Skeletal muscle satellite cell (primary cell): ENCODE data around the gene CELF2.
A peak's percentile ranks its signal among the peaks of the same experiment; 100 is the strongest.
"Not testable (repeated sequence)": the region's sequence is repeated elsewhere in the genome, so short reads cannot be mapped to it uniquely, and the experiment has no call there.

ENCODE experiments used
- H3K27me3 ChIP-seq: 2 replicates; pipeline ENCODE4 v1.7.0; 2013; ENCODE audit warnings: low read length; ENCODE audit not compliant: control insufficient read depth, insufficient read depth
- H3K36me3 ChIP-seq: 2 replicates; pipeline ENCODE4 v1.7.0; 2013; ENCODE audit warnings: mild to moderate bottlenecking, control low read depth, low read length; ENCODE audit not compliant: insufficient read depth
- H3K4me1 ChIP-seq: 2 replicates; pipeline ENCODE4 v1.7.0; 2013; ENCODE audit warnings: low read length; ENCODE audit not compliant: control insufficient read depth, insufficient read depth
- H3K4me2 ChIP-seq: 2 replicates; pipeline ENCODE4 v1.7.0; 2013; ENCODE audit warnings: mild to moderate bottlenecking, low read length
- H3K4me3 ChIP-seq: 2 replicates; pipeline ENCODE4 v1.7.0; 2013; ENCODE audit warnings: low read length
- H3K9ac ChIP-seq: 2 replicates; pipeline ENCODE4 v1.7.0; 2013; ENCODE audit warnings: mild to moderate bottlenecking, low read depth, low read length, moderate library complexity
- H3K9me3 ChIP-seq: replicated peaks from 2 replicates; pipeline ENCODE4 v1.7.0; 2013; ENCODE audit warnings: mild to moderate bottlenecking, control low read depth, low read length

Gene CELF2

DNA sequence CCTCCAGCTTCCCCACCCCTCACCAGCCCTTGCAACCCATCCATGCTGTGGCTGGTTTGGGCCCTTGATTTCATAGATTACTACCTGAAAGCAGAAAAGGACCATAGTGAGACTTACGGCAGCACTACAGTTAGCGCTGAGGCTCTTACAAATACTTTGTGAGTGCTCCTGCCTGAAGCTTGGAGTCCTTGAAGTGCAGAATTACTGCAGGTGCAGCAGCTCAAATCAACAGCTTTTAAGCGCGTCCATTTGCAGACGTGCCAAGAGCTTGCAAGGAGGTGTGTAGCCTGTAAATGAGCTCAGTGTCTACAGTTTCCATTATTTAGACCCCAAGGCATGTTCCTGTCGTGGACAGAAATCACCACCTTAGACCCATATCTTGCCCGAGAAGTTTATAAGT, 103.0 kb downstream of the CELF2 start:
- H3K4me2 ChIP-seq = no peak overlapping the region
- H3K4me3 ChIP-seq = no peak overlapping the region
- no peak overlapping the region for H3K9ac ChIP-seq
- H3K27me3 ChIP-seq = no peaks in the 10 kb centered on the region
- H3K36me3 ChIP-seq = no peaks in the 10 kb centered on the region
- H3K4me1 ChIP-seq = no peaks in the 10 kb centered on the region
- H3K9me3 ChIP-seq = no peaks in the 10 kb centered on the region

DNA sequence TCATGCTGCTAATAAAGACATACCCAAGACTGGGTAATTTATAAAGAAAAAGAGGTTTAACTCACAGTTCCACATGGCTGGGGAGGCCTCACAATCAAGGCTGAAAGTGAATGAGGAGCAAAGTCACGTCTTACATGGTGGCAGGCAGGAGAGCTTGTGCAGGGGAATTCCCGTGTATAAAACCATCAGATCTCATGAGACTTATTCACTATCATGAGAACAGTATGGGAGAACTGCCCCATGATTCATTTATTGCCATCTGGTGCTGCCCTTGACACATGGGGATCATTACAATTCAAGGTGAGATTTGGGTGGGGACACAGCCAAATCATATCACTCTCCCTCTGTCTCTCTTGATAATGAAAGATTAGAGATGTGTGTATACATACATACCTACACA, 106.2 kb downstream of the CELF2 start:
- not testable (repeated sequence) for H3K27me3 ChIP-seq, H3K4me3 ChIP-seq, H3K36me3 ChIP-seq, H3K9me3 ChIP-seq, H3K4me1 ChIP-seq, H3K9ac ChIP-seq, H3K4me2 ChIP-seq

DNA sequence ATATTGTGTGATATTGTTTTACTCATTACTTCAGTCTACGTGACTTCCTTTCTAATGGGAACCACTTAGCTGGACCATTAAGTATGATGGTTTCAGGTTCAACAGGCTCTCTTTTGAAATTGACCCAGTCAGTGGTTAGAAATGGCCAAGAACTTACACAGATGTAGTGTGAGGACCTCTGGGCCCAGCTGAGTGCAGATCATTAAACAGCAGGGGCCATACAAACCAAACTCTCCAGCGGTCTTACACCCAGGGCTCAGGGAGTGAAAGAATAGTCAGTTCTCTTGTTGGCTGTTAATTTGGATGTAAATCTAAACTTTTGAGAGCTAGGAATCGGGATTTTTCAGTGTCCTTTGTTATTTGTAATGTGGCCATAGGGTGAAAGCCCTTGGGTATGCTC, 107.3 kb downstream of the CELF2 start:
- Histone ChIP-seq H3K4me2 (no peak overlapping the region), H3K36me3 (no peaks in the 10 kb centered on the region), H3K9ac (no peak overlapping the region), H3K4me1 (no peaks in the 10 kb centered on the region), H3K27me3 (no peaks in the 10 kb centered on the region), H3K9me3 (no peaks in the 10 kb centered on the region), H3K4me3 (no peak overlapping the region)

DNA sequence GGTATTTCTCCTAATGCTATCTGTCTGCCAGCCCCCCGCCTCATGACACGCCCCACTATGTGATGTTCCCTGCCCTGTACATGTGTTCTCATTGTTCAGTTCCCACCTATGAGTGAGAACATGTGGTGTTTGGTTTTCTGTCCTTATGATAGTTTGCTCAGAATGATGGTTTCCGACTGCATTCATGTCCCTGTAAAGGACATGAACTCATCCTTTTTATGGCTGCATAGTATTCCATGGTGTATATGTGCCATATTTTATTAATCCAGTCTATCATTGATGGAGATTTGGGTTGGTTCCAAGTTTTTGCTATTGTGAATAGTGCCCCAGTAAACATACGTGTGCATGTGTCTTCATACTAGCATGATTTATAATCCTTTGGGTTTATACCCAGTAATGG, 109.3 kb downstream of the CELF2 start:
- not testable (repeated sequence) for H3K9me3 ChIP-seq, H3K4me1 ChIP-seq, H3K4me3 ChIP-seq

DNA sequence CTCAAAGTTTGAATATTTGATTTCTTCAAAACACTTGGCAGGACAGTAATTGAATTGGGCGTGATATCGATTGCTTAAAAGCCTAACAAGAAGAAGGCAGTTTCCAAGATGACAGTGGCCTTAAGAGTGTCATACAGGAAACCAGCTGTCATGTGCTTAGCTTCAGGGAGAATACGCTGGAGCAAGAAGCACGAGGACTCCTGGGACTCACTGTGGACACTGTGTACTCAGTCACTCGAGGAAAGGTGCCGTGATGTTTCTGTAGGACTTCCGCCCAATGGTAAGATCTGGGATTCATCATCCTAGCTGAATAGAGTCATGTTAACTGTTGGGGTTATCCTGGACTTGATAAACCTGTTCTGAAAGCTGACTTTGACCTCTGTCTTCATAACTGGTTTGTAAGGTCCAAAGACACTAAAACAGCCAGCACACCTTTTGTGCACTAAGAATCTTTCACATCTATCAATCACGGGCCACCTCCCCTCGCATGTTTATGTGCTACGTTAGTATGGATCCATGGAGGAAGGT, 113.5 kb downstream of the CELF2 start:
- Histone ChIP-seq H3K9me3 (no peaks in the 10 kb centered on the region), H3K4me2 (no peak overlapping the region), H3K4me1 (peaks cover 3% of the 10 kb centered on the region), H3K27me3 (no peaks in the 10 kb centered on the region), H3K36me3 (no peaks in the 10 kb centered on the region), H3K4me3 (no peak overlapping the region), H3K9ac (no peak overlapping the region)

More for the DNA sequence above, 109.3 kb downstream of the CELF2 start:
- H3K27me3 ChIP-seq, H3K9ac ChIP-seq, H3K4me2 ChIP-seq, H3K36me3 ChIP-seq: not testable (repeated sequence)

DNA sequence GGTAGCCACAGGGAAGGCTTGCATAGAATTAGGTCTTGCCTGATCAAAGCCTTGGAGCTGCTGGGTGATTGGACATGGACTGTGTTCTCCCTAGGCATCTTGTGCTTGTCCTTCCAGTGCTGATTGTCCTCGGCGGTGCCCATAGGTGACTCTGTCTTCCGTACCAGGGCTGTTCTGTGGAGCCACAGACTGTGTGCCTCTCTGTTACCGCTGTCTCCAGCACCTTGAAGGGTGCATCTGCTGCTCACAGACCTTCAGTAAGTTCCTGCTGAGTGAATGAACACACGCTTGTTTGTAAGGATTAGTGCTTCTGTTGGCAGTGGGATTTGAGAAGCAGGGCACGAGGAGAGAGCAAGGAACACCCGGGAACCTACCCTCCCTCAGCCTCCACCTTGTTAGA, 116.7 kb downstream of the CELF2 start:
- Histone ChIP-seq H3K9ac (no peak overlapping the region), H3K36me3 (no peaks in the 10 kb centered on the region), H3K4me2 (no peak overlapping the region), H3K9me3 (no peaks in the 10 kb centered on the region), H3K4me3 (no peak overlapping the region), H3K4me1 (peaks cover 7% of the 10 kb centered on the region), H3K27me3 (no peaks in the 10 kb centered on the region)

DNA sequence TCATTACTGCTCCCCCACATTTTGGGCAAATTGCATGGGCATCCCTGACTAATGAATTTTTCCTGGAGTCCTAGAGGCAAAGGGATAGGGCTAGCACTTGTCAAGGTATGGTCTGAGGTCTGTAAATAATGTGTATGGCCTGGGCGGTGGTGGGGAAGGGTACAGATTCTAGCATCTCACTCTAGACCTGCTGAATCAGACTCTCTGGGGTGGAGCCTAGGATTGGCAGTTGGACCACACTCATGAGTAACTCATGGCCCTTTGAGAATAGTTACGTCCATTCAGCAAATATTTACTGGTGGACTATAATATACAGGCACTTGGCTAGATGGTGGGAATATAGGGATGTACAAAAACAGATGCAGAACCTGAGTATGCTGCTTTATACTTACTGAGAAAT, 118.0 kb downstream of the CELF2 start:
- no peaks in the 10 kb centered on the region for H3K9me3 ChIP-seq
- H3K9ac ChIP-seq = no peak overlapping the region
- H3K36me3 ChIP-seq = no peaks in the 10 kb centered on the region
- H3K27me3 ChIP-seq = no peaks in the 10 kb centered on the region
- no peak overlapping the region for H3K4me3 ChIP-seq
- H3K4me2 ChIP-seq = no peak overlapping the region
- peaks cover 4% of the 10 kb centered on the region for H3K4me1 ChIP-seq

DNA sequence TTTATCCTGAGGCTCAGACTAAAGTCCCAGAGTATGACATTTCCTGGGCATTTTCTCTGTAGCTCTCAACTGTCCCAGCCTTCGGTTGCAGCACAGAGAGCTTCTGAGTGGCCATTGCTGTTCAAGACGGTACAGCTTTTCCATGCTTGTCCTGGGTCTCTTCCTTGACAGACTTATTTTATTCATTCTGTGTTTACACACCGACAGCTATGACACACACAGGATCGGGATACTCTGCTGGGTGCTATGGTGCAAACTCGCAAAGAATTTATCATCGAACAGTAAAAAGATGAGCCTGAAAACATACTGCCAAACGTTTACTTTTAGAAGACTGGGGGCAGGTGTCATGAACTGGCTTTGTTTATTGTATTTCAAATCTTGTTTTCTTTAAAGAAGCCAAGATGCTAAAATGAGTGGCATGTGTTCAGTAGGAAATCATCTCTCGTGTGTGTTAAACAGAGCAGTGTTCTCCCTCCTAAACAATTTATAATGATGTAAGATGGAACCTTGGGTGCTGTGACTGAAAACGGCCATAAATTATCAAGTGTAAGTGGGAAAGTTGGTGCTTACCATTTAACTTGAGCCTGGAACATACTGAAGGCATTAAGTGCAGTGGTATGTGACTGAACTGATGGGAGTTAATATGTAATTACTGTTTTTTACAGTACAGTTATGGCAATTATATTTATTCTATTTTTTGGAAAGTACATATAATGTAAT, 120.8 kb downstream of the CELF2 start:
- H3K36me3 ChIP-seq = no peaks in the 10 kb centered on the region
- H3K4me3 ChIP-seq = no peak overlapping the region
- H3K4me1 ChIP-seq = peaks cover 4% of the 10 kb centered on the region
- no peaks in the 10 kb centered on the region for H3K27me3 ChIP-seq
- no peaks in the 10 kb centered on the region for H3K9me3 ChIP-seq
- H3K4me2 ChIP-seq = peak overlapping the region; percentile 50
- H3K9ac ChIP-seq = no peak overlapping the region

DNA sequence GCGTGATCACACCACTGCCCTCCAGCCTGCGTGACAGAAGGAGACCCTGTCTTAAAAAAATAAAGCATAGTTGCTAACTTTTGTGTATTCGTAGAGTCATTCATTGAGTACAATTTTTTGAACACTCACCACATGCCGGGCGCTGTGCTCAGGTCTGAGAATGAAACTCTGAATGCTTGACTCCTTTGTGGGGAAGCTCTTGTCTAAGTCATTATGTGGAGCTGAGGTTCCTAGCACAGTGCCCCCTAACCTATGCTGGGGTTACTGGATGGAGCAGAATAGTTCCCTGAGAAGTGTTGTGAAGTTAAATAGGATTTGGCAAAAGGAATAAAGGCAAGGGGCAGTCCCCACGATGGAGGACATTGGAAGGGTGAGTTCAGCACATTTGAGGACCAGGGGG, 123.3 kb downstream of the CELF2 start:
- no peak overlapping the region for H3K4me2 ChIP-seq
- H3K27me3 ChIP-seq = no peaks in the 10 kb centered on the region
- no peaks in the 10 kb centered on the region for H3K36me3 ChIP-seq
- H3K4me1 ChIP-seq = peaks cover 4% of the 10 kb centered on the region
- no peak overlapping the region for H3K4me3 ChIP-seq
- no peak overlapping the region for H3K9ac ChIP-seq
- no peaks in the 10 kb centered on the region for H3K9me3 ChIP-seq

DNA sequence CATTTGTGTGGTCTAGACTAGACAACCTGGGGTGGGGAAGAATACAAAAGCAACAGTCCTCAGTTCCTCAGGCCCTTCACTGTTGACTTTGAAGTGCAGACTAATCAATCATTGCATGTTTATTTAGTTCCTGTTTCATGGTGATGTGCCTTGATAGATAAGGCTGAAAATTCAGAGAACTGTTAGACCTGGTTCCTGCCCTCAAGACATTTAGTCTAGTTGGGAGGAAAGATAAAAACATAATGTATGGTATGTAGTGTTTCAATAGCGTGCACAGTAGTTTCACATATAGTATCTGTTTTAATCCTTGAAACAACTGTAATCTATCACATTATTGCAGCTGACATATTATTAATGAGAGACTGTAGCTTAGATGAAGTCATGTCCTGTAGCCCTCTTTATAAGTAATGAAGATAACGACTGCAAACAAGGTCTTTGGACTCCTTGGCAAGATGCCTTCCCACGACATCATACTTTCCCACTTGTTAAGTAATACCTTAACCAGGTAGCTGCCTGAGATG, 124.0 kb downstream of the CELF2 start:
- no peak overlapping the region for H3K4me2 ChIP-seq
- no peaks in the 10 kb centered on the region for H3K9me3 ChIP-seq
- no peaks in the 10 kb centered on the region for H3K27me3 ChIP-seq
- H3K36me3 ChIP-seq = no peaks in the 10 kb centered on the region
- no peak overlapping the region for H3K9ac ChIP-seq
- H3K4me1 ChIP-seq = peaks cover 7% of the 10 kb centered on the region
- H3K4me3 ChIP-seq = no peak overlapping the region

DNA sequence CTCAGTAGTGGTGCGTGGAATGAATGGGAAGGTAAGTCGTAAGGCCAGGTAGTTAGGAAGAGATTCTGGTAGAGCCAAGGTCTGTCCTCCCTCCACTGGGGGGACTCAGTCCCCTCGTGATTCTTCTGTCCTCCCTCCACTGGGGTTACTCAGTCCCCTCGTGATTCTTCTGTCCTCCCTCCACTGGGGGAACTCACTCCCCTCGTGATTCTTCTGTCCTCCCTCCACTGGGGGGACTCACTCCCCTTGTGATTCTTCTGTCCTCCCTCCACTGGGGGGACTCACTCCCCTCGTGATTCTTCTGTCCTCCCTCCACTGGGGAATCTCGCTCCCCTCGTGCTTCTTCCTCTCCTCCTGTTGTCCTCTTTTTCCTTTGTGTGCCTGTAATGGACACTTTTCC, 125.1 kb downstream of the CELF2 start:
- H3K4me2 ChIP-seq = no peak overlapping the region
- no peaks in the 10 kb centered on the region for H3K9me3 ChIP-seq
- H3K4me1 ChIP-seq = peaks cover 12% of the 10 kb centered on the region
- H3K36me3 ChIP-seq = no peaks in the 10 kb centered on the region
- H3K9ac ChIP-seq = no peak overlapping the region
- no peaks in the 10 kb centered on the region for H3K27me3 ChIP-seq
- H3K4me3 ChIP-seq = no peak overlapping the region

DNA sequence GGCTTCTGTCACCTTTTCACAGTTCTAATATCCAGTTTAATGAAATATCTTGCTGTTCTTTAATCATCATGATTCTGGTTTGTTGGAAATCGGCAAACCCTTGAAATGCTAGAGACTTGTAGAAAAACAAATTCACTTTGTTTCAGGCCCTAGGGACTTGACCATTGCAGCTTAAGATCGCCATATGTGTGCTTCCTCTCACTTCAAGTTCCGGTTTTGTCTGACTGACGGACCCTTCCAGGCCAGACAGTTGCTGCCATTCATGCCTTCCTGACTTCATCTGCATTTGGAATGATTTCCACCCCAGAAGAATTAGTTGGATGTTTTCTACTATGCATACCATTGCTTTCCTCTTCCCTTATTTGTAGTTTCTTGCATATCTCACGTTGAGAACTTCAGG, 125.6 kb downstream of the CELF2 start:
- no peak overlapping the region for H3K9ac ChIP-seq
- no peaks in the 10 kb centered on the region for H3K9me3 ChIP-seq
- H3K4me3 ChIP-seq = no peak overlapping the region
- no peaks in the 10 kb centered on the region for H3K36me3 ChIP-seq
- H3K4me2 ChIP-seq = no peak overlapping the region
- peaks cover 11% of the 10 kb centered on the region for H3K4me1 ChIP-seq
- no peaks in the 10 kb centered on the region for H3K27me3 ChIP-seq
